H1 (cell line): ENCODE measurements around the gene AFF2. TPM values are rescaled to one million over a fixed set of nuclear protein-coding genes. Genes with fewer than 3 reads are reported as not detected.

ENCODE experiments used
- CTCF ChIA-PET: fragments of 300-600 bp; sonication (Branson Sonifier 250); formaldehyde crosslinking; loops from one replicate; lab custom pipeline; 2021; ENCODE audit not compliant: partially characterized antibody; lab: Charles Lee
- POLR2A ChIA-PET: fragments of 300-600 bp; sonication (Branson Sonifier 250); formaldehyde crosslinking; loops from one replicate; lab custom pipeline; 2021; ENCODE audit warnings: inconsistent platforms; ENCODE audit not compliant: partially characterized antibody; lab: Charles Lee
- DNase-seq, 2 experiments: peaks; one replicate each; pipeline versions ENCODE4 v3.0.0 to v3.0.0-alpha.2; 2010 to 2022; ENCODE audit warnings: low spot score in 2 of 2, low read depth in 1 of 2, mixed read lengths in 1 of 2
- FAIRE-seq: peaks from 2 replicates; lab custom pipeline; 2011; peaks lifted over from hg19 to GRCh38; lab: Jason Lieb, UNC
- H2AFZ ChIP-seq: 2 replicates; pipeline ENCODE4 v1.8.1; 2012; ENCODE audit warnings: low read length, inconsistent platforms
- H2AK5ac ChIP-seq: 2 replicates; pipeline ENCODE4 v1.6.1; 2013; ENCODE audit warnings: low read depth, low read length
- H2BK120ac ChIP-seq: replicated peaks from 2 replicates; pipeline ENCODE3; 2013; ENCODE audit warnings: low read depth, low read length, inconsistent platforms
- H2BK12ac ChIP-seq: 2 replicates; pipeline ENCODE4 v1.6.1; 2013; ENCODE audit warnings: low read depth, low read length
- H2BK15ac ChIP-seq: 2 replicates; pipeline ENCODE4 v1.6.1; 2013; ENCODE audit warnings: low read length
- H2BK20ac ChIP-seq: 2 replicates; pipeline ENCODE4 v1.6.1; 2013; ENCODE audit warnings: low read length
- H2BK5ac ChIP-seq: 2 replicates; pipeline ENCODE4 v1.6.1; 2013; ENCODE audit warnings: low read depth, low read length
- H3K14ac ChIP-seq: 2 replicates; pipeline ENCODE4 v1.6.1; 2013; ENCODE audit warnings: inconsistent platforms; ENCODE audit not compliant: insufficient read length
- H3K18ac ChIP-seq: 2 replicates; pipeline ENCODE4 v1.6.1; 2013; ENCODE audit warnings: low read length; ENCODE audit errors: extremely low read depth
- H3K23ac ChIP-seq: 2 replicates; pipeline ENCODE4 v1.6.1; 2013; ENCODE audit warnings: inconsistent platforms; ENCODE audit not compliant: insufficient read length
- H3K23me2 ChIP-seq: 2 replicates; pipeline ENCODE4 v1.6.1; 2013; ENCODE audit warnings: low read depth, low read length
- H3K27ac ChIP-seq: 2 replicates; pipeline ENCODE4 v1.6.1; 2011; ENCODE audit warnings: low read depth, low read length, inconsistent platforms
- H3K27me3 ChIP-seq, 4 experiments: replicated peaks in 1 of 4; 1 replicate in 1 of 4; 2 replicates in 3 of 4; pipeline versions ENCODE4 v1.6.1 to v1.8.1; 2011 to 2013; ENCODE audit warnings: low read length in 3 of 4, mild to moderate bottlenecking in 3 of 4, inconsistent platforms in 2 of 4, mixed read lengths in 2 of 4, moderate library complexity in 1 of 4; ENCODE audit not compliant: control insufficient read depth in 3 of 4, insufficient read depth in 3 of 4; ENCODE audit errors: extremely low read depth in 1 of 4
- H3K36me3 ChIP-seq, 4 experiments: 2 replicates each; pipeline versions ENCODE4 v1.6.1 to v1.8.1; 2011 to 2013; ENCODE audit warnings: mild to moderate bottlenecking in 4 of 4, low read length in 3 of 4, moderate library complexity in 2 of 4, control low read depth in 1 of 4, inconsistent platforms in 1 of 4; ENCODE audit not compliant: insufficient read depth in 4 of 4, control insufficient read depth in 2 of 4
- H3K4ac ChIP-seq: replicated peaks from 2 replicates; pipeline ENCODE3; 2013; ENCODE audit warnings: low read length, low read depth, mixed read lengths, inconsistent platforms; ENCODE audit not compliant: insufficient read length
- H3K4me1 ChIP-seq, 4 experiments: replicated peaks in 1 of 4; 1 replicate in 1 of 4; 2 replicates in 3 of 4; pipeline versions ENCODE4 v1.6.1 to v1.8.1; 2011 to 2013; ENCODE audit warnings: low read length in 3 of 4, inconsistent platforms in 2 of 4, mixed read lengths in 1 of 4; ENCODE audit not compliant: insufficient read depth in 4 of 4, control insufficient read depth in 3 of 4
- H3K4me2 ChIP-seq, 2 experiments: 2 replicates each; pipeline versions ENCODE4 v1.6.1 to v1.8.1; 2011 to 2013; ENCODE audit warnings: low read depth in 2 of 2, low read length in 2 of 2, control low read depth in 1 of 2, inconsistent platforms in 1 of 2, mild to moderate bottlenecking in 1 of 2; ENCODE audit not compliant: insufficient read depth in 1 of 2
- H3K4me3 ChIP-seq, 4 experiments: fragments of 200-600, 300-600 bp in 1 of 4; sonication (generic), shearing (Covaris generic), sonication (Bioruptor Twin) in 1 of 4; 2 replicates each; pipeline versions ENCODE4 v1.5.1 to v1.8.1; 2011 to 2016; ENCODE audit warnings: low read length in 4 of 4, low read depth in 3 of 4, control low read depth in 2 of 4, inconsistent platforms in 2 of 4, mild to moderate bottlenecking in 2 of 4, mixed read lengths in 1 of 4, moderate library complexity in 1 of 4; ENCODE audit not compliant: insufficient read depth in 2 of 4; ENCODE audit errors: extremely low read depth in 1 of 4
- H3K56ac ChIP-seq: replicated peaks from 2 replicates; pipeline ENCODE3; 2013; ENCODE audit warnings: low read depth, mild to moderate bottlenecking, mixed read lengths, low read length, inconsistent platforms; ENCODE audit not compliant: insufficient read length
- H3K79me1 ChIP-seq: 2 replicates; pipeline ENCODE4 v1.6.1; 2013; ENCODE audit warnings: low read depth, low read length, control low read depth
- H3K79me2 ChIP-seq, 2 experiments: 2 replicates each; pipeline versions ENCODE4 v1.6.1 to v1.8.1; 2012 to 2013; ENCODE audit warnings: low read length in 2 of 2, mild to moderate bottlenecking in 2 of 2, inconsistent platforms in 1 of 2; ENCODE audit not compliant: insufficient read depth in 2 of 2, control insufficient read depth in 1 of 2
- H3K9ac ChIP-seq, 4 experiments: replicated peaks in 1 of 4; 1 replicate in 1 of 4; 2 replicates in 3 of 4; pipeline versions ENCODE4 v1.6.1 to v1.8.1; 2011 to 2013; ENCODE audit warnings: low read depth in 3 of 4, low read length in 3 of 4, control low read depth in 2 of 4, mild to moderate bottlenecking in 2 of 4, moderate library complexity in 2 of 4, inconsistent platforms in 1 of 4; ENCODE audit errors: extremely low read depth in 1 of 4
- H3K9me3 ChIP-seq, 2 experiments: 2 replicates each; pipeline versions ENCODE4 v1.6.1 to v1.8.1; 2012 to 2013; ENCODE audit warnings: mild to moderate bottlenecking in 2 of 2, moderate library complexity in 2 of 2, control low read depth in 1 of 2, inconsistent platforms in 1 of 2, low read depth in 1 of 2, low read length in 1 of 2, mixed read lengths in 1 of 2; ENCODE audit not compliant: insufficient read depth in 2 of 2
- H4K20me1 ChIP-seq, 2 experiments: replicated peaks in 1 of 2; 2 replicates each; pipeline versions ENCODE3 to v1.8.1; 2011 to 2013; ENCODE audit warnings: inconsistent platforms in 2 of 2, low read length in 2 of 2, mild to moderate bottlenecking in 1 of 2; ENCODE audit not compliant: insufficient read depth in 2 of 2, control insufficient read depth in 1 of 2
- H4K5ac ChIP-seq: 2 replicates; pipeline ENCODE4 v1.6.1; 2013; ENCODE audit warnings: low read length, low read depth, mixed read lengths, inconsistent platforms; ENCODE audit not compliant: insufficient read length
- H4K8ac ChIP-seq: 2 replicates; pipeline ENCODE4 v1.8.0; 2013; ENCODE audit warnings: mild to moderate bottlenecking, moderate library complexity, low read length, inconsistent platforms; ENCODE audit not compliant: insufficient read depth; ENCODE audit errors: extremely low read depth
- H4K91ac ChIP-seq: replicated peaks from 2 replicates; pipeline ENCODE3; 2013; ENCODE audit warnings: low read length, mixed read lengths, inconsistent platforms; ENCODE audit not compliant: insufficient read length
- CBX8 ChIP-seq: fragments of 300-800, 300-1000 bp; sonication (generic); IDR thresholded peaks from 2 replicates; pipeline ENCODE4 v1.7.1; 2016; ENCODE audit warnings: low read depth, low read length, borderline replicate concordance
- PHF8 ChIP-seq: fragments of 200-600 bp; sonication (generic); conservative IDR thresholded peaks from 2 replicates; pipeline ENCODE4 v1.7.1; 2012; ENCODE audit warnings: low read depth, mild to moderate bottlenecking, inconsistent platforms, low read length, moderate library complexity
- RAD21 ChIP-seq, 2 experiments: IDR thresholded peaks in 1 of 2; conservative IDR thresholded peaks in 1 of 2; 2 replicates each; pipeline ENCODE4 v1.6.1; 2011; ENCODE audit warnings: low read depth in 2 of 2, low read length in 2 of 2, improper control_type of control experiment in 1 of 2, inconsistent platforms in 1 of 2, mild to moderate bottlenecking in 1 of 2, moderate library complexity in 1 of 2
- TCF12 ChIP-seq: IDR thresholded peaks from 2 replicates; pipeline ENCODE4 v1.6.1; 2011; ENCODE audit warnings: low read depth, mild to moderate bottlenecking, low read length
- WGBS, 2 experiments: shearing (Covaris generic) in 1 of 2; methylation state at CpG; one replicate each; pipeline versions ENCODE4 v1.1.6 to v1.1.7; 2013 to 2015; ENCODE audit warnings: low lambda C conversion rate in 2 of 2, mixed read lengths in 2 of 2, inconsistent platforms in 1 of 2, low coverage in 1 of 2, missing lambda C conversion rate in 1 of 2; ENCODE audit not compliant: insufficient replicate concordance in 2 of 2, insufficient coverage in 1 of 2, insufficient read length in 1 of 2; ENCODE audit errors: extremely low coverage in 1 of 2, missing lambda C conversion rate in 1 of 2; 5-methylcytosine and 5-hydroxymethylcytosine counted together
- polyA plus RNA-seq, 7 experiments: library from polyadenylated mRNA; depleted of rRNA in 3 of 7; stranded (reverse) in 5 of 7; unstranded in 2 of 7; fragments of >200 nt in 5 of 7; fragments of 200-250 nt in 2 of 7; gene quantifications; 1 replicate in 5 of 7; 2 replicates in 1 of 7; 4 replicates in 1 of 7; pipeline versions ENCODE4 v1.2.1 to v1.2.3, GENCODE V29; 2011 to 2013; ENCODE audit warnings: missing spikeins in 2 of 7, mixed read lengths in 2 of 7
- total RNA-seq: library from RNA; stranded (reverse); fragmentation: NEBNext Ultra II Directional; extraction: Animal tissue kit (Norgen Biotek cat#: 25700); gene quantifications from 2 replicates; pipeline ENCODE4 v1.2.1, GENCODE V29; 2021
- TF ChIP-seq, protein P1 (sequence below), 3 experiments: IDR thresholded peaks; 1 replicate in 2 of 3; 2 replicates in 1 of 3; pipeline versions ENCODE4 v1.5.1 to v1.6.1; 2011; ENCODE audit warnings: low read length in 3 of 3, mild to moderate bottlenecking in 3 of 3, inconsistent platforms in 2 of 3, low read depth in 1 of 3, moderate library complexity in 1 of 3; ENCODE audit not compliant: insufficient read depth in 1 of 3; ENCODE audit errors: control extremely low read depth in 1 of 3

The AFF2 gene
- total and polyA plus RNA-seq, 2 of the 8 experiments (the other 6 are each of a cell fraction or from before 2014, with no cell fraction given) = 2.0 to 7.3 TPM

DNA sequence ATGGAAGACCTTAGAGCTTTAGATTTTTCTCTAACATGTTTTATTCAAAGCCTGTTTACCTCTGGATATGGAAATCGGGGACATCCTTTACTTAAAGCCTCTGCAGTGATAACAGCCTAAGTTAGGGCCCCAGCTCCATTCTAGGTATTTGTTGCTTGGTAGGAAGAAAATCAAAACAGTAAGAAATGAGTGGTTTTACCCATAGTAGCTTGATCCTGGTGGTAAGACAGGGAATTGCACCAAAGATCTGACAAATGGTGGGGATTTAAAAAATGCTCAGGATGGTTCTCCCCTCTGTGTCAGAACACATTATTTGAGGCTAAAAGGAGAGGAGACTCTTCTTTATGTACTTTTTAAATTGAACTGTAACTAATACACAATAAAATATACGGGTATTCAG is 52.4 kb downstream of the AFF2 start:
- no peak for DNase-seq
- no peak overlapping the region for H2BK12ac ChIP-seq

More for the DNA sequence above, 52.4 kb downstream of the AFF2 start:
- H3K9me3 ChIP-seq = no peaks in the 10 kb centered on the region
- H4K8ac ChIP-seq = no peak overlapping the region
- no peaks in the 10 kb centered on the region for H4K20me1 ChIP-seq
- no peaks in the 10 kb centered on the region for H3K36me3 ChIP-seq
- H3K4me2 ChIP-seq = no peak overlapping the region
- H2BK20ac ChIP-seq = no peak overlapping the region
- H3K79me1 ChIP-seq = no peaks in the 10 kb centered on the region
- TF ChIP-seq PHF8 = no peak
- TF ChIP-seq, protein P1, sequence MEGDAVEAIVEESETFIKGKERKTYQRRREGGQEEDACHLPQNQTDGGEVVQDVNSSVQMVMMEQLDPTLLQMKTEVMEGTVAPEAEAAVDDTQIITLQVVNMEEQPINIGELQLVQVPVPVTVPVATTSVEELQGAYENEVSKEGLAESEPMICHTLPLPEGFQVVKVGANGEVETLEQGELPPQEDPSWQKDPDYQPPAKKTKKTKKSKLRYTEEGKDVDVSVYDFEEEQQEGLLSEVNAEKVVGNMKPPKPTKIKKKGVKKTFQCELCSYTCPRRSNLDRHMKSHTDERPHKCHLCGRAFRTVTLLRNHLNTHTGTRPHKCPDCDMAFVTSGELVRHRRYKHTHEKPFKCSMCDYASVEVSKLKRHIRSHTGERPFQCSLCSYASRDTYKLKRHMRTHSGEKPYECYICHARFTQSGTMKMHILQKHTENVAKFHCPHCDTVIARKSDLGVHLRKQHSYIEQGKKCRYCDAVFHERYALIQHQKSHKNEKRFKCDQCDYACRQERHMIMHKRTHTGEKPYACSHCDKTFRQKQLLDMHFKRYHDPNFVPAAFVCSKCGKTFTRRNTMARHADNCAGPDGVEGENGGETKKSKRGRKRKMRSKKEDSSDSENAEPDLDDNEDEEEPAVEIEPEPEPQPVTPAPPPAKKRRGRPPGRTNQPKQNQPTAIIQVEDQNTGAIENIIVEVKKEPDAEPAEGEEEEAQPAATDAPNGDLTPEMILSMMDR (IDR thresholded peaks at IDR 0.05; ENCODE audit: control extremely low read depth in 1 of 3, insufficient read depth in 1 of 3, low read depth in 1 of 3, low read length in 3 of 3) = peak in 1 of 3 experiments; percentile 28; a peak in 1 of 4 replicates
- TF ChIP-seq CBX8 = no peak
- no peak for TF ChIP-seq TCF12
- 0 out of 4 replicates have a peak, but pooled peaks of 1 of the 2 experiments have one; percentile 16 for TF ChIP-seq RAD21 (IDR thresholded peaks at IDR 0.05 in 1 of 2, conservative IDR thresholded peaks at IDR 0.05 in 1 of 2; ENCODE audit: low read depth in 2 of 2, low read length in 2 of 2)
- no peaks in the 10 kb centered on the region for H3K4me1 ChIP-seq
- no peak overlapping the region for H3K9ac ChIP-seq
- H3K79me2 ChIP-seq = no peaks in the 10 kb centered on the region
- no peak overlapping the region for H3K4ac ChIP-seq
- ChIA-PET POLR2A (no interaction called here), CTCF (interaction anchor here (0.7 to 2.9 kb wide), 17 partner anchors 9 to 408 kb away, joined by 3 to 15 read pairs (median 4); no protein-coding TSS in a partner anchor)
- H2BK120ac ChIP-seq = no peak overlapping the region
- FAIRE-seq = peak; percentile 57
- H3K4me3 ChIP-seq = no peak overlapping the region
- H2BK15ac ChIP-seq = no peak overlapping the region
- no peak overlapping the region for H3K18ac ChIP-seq
- H4K5ac ChIP-seq = no peak overlapping the region
- H3K23ac ChIP-seq = no peak overlapping the region
- no peaks in the 10 kb centered on the region for H3K27me3 ChIP-seq
- no peak overlapping the region for H3K14ac ChIP-seq
- H2AFZ ChIP-seq = no peak overlapping the region
- no peak overlapping the region for H3K56ac ChIP-seq
- H3K27ac ChIP-seq = no peak overlapping the region
- H2AK5ac ChIP-seq = no peak overlapping the region
- H3K23me2 ChIP-seq = no peaks in the 10 kb centered on the region
- WGBS, 2 experiments = 84% methylated on average over 2 of the region's 2 CpGs; no CpG with 5 or more reads in 1 of the 2 experiments
- H4K91ac ChIP-seq = no peak overlapping the region
- no peak overlapping the region for H2BK5ac ChIP-seq
